Activated T-helper 1 cell treated with anti-CD3 and anti-CD28 coated beads, Interleukin-2, amount 50 U/mL, for 16 hours (primary cell): ENCODE results near the gene APOBEC3H.

Experiments
- DNase-seq, 2 donors: peaks; one replicate each; pipeline ENCODE4 v3.0.0-alpha.2; 2020; ENCODE audit warnings: low read depth in 1 of 2, low spot score in 1 of 2

Gene APOBEC3H

DNA sequence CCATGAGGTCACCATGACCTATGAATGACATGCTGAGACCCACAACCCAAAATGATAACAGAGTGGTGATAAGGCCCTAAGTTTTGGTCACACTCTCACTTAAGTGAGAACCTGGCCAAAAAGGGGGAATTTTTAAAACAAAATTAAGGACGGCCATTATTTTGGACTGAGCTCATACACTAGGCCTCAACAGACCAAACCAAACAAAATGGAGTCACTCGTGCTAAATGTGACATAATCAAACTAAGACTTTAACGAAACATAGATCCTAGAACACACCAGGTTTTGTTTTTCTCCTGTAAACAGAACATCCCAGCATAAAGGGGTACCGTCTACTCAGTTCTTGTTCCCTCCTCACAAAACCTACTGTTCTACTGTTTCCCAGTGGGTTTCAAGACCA lies 11.4 kb downstream of the APOBEC3H start:
- no peak for DNase-seq

DNA sequence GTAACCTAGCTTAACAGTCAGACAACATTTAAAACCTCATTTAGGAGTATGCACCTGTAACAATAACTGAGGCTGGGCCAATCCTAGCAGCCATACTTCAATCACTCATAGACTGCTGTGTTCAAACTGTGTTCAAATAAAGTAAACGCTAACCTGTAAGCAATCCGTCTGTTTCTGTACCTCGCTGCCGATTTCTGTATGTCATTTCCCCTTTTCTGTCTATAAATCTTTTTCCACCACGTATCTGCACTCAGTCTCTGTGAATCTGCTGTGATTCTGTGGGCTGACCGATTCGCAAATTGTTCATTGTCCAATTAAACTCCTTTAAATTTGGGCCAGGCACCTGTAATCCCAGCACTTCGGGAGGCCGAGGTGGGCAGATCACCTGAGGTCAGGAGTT lies 12.3 kb downstream of the APOBEC3H start:
- no peak for DNase-seq

DNA sequence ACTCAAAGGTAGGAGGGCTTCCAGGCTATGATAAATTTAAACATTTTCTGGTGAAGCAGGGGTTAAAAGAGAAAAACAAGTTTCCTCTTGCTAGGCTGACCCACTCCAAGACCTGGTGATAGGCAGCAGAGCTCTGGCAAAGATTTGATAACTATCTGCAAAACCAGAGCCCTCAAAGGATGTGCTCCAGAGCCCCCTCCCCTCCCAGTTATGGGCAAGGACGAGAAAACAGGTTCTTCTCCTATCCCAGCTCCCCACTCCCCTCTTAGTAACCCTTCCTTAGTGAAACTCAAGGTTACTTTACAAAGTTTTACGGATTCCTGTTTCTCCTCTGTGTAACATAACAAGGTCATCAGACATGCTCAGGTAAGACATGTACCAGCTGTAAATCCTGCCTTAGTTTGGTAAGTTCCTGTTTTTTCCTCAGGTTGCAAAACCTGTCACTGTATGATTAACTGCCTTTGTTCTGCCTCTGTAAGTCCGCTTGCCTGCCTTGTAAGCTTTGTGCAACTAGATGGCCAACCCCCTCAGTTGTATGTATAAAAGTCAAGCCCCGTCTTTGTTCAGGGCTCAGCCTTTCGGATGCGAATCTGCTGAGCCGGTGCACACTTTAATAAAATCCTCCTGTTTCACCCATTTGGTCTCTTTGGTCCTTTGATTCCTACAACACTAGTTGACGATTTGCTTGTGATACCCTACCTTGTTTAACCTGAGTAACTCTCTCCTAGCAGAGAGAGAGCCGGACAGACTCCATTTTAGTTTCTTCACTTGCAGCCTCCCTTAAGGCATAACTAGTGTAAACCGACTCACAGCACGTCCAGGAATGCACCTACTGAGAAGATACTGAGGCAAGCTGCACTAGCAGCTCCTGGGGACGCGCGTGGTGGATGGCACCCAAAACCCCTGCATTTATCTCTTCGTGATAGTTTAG lies 13.9 kb downstream of the APOBEC3H start:
- DNase-seq = no peak

DNA sequence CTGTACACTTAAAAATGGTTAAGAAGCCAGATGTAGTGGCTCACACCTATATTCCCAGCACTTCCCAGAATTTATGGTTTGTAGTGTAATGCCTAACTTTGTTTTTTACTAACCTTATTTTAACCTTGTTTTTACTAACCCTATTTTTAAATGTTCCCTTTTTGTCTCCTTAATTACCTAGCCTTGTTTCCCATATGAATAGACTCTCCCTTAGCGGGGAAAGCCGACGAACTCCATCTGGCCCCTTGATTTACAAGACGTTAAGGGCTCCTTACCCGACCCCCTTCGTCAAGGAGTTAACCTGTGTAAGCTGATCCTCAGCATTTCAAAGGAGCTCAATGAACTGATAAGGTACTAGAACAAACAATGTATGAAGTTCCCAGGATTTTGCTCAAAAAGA lies 17.1 kb downstream of the APOBEC3H start:
- no peak for DNase-seq

DNA sequence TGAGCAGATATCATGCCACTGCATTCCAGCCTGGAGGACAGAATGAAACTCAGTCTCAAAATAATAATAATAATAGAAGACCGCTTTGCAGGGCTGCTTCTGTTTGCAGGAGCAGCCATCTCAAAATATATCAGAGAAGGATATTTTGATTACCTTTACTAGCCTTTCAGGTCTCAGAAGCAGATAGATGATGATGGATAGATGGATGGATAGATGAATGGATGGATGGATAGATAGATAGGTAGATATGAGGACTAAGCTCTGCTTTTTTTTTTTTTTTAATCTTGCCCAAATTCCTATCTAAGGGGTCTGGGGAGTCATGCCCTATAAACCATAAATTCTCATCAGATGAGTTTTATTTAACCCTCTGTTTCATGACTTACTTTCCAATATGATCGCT lies 18.5 kb downstream of the APOBEC3H start:
- DNase-seq = no peak

DNA sequence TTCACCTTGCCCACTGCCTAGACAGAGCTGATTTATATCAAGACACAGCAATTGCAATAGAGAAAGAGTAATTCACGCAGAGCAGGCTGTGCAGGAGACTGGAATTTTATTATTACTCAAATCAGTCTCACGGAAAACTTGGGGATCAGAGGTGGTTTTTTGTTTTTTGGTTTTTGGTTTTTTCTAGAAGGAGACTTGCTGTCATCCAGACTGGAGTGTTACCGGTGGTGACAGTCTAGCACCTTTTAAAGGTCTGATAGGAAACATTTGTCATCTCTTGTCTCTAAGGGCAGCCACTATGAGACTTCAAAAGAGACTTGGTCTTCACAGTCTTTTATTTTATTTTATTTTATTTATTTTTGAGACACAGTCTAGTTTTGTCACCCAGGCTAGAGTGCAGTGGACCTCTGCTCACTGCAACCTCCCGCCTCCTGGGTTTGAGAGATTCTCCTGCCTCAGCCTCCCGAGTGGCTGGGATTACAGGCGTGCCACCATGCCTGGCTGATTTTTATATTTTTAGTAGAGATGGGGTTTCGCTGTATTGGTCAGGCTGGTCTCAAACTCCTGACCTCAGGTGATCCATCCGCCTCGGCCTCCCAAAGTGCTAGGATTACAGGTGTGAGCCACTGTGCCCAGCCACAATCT lies 19.1 kb downstream of the APOBEC3H start:
- no peak for DNase-seq

DNA sequence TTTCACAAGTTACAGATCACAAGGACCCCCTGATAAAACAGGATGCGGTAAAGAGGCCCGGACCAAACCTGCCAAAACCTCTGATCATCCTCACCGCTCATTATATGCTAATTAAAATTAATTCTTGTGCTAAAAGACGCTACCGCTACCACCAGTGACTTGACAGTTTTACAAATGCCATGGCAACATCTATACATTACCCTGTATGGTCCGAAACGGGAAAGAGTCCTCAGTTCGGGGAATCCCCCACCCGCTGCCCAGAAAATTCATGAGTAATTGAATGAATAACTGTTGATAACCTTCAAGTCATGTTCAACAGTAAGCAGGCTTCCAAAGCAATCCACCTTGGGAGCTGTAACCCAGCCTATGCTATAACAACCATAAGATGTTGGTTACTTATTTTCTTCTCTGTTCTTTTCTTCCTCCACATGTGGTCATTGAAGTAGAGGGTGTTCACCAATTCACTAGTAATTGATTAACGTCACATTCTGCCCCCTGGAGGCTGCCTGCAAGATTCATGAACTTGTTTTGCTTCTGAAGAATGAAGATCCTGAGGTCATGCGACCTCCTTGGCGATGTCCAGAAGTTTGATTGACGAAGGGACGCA lies 20.6 kb downstream of the APOBEC3H start:
- DNase-seq = peak; percentile 45 to 46

DNA sequence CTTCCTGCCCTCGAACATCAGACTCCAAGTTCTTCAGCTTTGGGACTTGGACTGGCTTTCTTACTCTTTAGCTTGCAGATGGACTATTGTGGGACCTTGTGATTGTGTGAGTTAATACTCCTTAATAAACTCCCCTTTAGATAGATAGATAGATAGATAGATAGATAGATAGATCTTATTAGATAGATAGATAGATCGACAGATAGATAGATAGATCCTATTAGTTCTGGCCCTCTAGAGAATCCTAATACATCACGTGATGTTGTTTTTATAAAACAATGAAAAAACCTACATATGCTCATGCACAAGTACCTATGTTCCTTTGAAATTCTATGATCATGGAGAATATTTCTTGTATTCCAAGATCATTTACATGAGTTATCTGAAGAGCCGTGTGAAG lies 23.9 kb downstream of the APOBEC3H start:
- no peak for DNase-seq

DNA sequence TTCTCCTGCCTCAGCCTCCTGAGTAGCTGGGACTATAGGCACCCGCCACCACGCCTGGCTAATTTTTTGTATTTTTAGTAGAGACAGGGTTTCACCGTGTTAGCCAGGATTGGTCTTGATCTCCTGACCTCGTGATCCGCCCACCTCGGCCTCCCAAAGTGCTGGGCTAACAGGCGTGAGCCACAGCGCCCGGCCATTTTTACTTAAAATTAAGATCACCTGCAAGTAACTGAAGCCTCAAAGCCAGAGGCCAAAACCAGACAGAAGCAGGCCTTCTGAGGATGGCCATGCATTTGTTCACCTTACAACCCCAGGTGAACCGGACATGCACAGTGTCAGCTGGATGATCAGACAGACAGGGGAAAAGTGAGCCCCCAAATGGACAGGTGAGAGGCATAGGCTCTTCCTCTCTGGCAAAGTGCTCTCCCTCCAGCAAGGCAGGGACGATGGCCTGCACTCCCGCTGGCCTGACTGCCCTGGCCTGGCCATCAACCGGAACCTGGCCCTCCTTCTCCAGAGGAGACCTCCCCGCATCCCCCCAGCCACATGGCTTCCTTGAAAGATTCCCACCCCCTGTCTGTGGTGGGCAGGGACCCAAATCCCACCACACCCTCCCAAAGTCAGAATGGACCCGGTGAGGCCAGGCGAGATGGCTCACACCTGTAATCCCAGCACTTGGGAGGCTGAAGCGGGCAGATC lies 25.9 kb downstream of the APOBEC3H start:
- no peak for DNase-seq

DNA sequence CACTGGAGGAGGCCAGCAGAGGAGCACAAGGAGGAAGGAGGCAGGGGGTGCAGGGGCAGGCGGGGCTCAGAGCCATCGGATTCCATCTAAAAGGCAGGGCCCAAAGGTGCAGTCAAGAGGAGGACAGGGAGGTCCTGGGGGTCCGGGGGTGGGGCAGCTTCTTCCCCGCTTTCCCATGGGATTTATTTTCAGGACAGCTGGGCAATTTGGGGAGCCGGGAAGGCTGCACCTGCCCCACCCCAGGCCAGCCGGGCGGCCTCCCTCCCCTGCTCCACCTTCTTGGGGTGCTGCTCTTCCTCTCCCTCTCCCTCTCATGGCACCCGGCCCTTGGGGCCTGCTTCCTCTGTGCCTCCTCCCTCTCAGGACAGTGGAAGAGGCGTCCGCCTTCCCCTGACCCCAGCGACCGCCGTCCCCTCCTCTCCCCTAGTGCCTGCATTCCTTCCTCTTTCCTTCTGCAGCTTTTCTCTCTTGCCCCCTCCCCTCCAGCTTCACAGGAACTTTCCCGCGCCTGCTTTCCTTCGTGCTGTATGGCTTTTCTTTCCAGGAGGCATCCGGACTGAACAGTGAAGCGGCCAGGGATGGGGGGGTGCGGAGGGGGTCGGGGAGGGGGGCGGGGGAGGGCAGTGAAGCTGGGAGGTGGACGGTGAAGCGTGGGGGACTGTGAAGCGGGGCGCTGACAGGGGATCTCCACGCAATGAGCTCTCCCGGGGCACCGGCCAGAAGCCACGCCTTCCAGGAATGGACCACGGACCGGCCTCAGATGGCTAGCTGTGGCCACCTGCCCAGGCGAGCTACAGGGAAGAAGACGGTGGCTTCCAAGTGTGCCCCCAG lies 26.9 kb downstream of the APOBEC3H start:
- no peak for DNase-seq

DNA sequence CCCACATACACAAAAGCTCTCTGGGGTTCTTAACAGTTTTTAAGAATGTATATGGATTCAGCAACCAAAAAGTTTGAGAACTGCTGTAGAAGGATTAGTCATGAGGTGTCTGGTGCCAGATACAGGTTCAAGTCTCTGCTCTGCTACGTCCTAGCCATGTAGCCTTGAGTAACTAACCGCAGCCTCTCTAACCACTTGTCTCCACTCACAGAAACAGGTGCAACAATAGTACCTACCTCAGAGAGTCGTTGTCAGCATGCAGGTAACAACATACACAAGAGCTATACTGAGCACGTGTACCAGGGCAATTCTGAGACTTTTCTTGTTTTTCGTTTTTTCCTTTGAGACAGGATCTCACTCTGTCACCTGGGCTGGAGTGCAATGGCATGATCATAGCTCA lies 28.6 kb downstream of the APOBEC3H start:
- no peak for DNase-seq

DNA sequence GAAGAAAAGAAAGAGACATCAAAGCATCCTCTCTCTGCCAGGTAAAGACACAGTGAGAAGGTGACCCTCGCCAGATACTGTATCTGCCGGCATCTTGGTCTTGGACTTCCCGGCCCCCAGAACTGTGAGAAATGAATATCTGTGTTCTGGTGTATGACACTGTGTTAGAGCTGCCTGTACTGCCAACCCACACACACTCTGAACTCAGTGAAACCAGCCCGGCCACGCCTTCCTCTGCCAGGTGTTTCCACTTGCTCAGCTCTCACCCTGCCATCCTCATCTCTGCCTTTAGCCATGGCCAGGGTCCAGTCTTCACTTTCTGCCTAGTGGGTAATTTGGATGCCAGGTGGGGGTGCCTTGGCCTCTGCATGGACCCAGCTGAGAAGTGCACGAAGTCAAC lies 31.5 kb downstream of the APOBEC3H start:
- no peak for DNase-seq

DNA sequence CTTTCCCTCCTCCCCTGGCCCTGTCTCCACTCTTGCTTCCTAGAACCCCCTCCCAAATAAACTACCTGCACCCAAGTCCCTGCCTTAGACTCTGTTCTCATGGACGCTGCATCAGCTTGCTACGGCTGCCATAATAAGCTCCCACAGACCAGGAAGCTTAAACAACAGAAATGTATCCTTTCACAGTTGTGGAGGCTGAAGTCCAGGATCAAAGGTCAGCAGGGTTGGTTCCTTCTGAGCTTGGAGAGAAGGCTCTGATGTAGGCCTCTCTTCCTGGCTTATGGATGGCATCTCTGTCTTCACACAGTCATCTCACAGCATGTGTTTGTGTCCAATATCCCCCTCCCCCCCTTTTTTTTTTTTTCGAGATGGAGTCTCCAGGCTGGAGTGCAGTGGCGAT lies 32.0 kb downstream of the APOBEC3H start:
- DNase-seq = no peak

DNA sequence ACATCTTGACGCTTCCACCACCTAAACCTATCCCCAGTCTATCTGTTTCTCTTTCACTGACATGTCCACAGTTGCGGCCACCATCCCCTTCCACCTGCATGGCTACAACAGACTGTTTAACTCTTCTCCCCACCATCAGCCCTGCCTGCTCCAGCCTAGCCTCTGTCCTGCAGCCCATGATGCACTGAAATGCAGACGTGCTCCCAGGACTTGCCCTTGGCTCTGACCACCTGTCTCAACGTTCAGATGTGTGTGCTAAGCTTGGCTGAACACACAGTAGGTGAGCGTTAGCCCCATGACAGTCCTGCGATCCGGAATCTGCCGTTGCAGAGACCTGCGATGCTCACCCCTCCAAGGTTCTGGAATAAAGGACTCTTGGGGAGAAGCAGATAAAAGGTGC lies 32.7 kb downstream of the APOBEC3H start:
- DNase-seq = no peak

DNA sequence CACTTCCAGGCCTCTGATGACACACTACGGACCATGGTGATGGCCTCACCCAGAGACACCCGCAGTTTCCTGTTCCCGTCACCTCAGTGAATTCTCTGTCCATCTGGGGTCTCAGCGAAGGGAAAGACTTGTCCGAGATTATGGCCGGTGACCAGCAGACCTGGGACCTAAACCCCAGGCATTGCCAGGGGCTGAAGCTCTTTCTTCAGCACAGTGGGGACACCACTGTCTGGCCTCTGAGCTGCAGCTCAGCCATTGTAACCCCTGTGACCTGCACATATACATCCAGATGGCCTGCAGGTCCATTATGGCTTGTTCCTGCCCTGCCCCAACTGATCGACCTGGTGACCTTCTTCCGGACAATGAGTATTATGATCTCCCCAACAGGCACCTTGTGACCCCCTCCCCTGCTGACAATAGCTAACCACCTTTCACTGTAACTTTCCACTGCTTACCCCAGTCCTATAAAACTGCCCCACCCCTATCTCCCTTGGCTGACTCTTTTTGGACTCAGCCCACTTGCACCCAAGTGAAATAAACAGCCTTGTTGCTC lies 33.2 kb downstream of the APOBEC3H start:
- DNase-seq = no peak

DNA sequence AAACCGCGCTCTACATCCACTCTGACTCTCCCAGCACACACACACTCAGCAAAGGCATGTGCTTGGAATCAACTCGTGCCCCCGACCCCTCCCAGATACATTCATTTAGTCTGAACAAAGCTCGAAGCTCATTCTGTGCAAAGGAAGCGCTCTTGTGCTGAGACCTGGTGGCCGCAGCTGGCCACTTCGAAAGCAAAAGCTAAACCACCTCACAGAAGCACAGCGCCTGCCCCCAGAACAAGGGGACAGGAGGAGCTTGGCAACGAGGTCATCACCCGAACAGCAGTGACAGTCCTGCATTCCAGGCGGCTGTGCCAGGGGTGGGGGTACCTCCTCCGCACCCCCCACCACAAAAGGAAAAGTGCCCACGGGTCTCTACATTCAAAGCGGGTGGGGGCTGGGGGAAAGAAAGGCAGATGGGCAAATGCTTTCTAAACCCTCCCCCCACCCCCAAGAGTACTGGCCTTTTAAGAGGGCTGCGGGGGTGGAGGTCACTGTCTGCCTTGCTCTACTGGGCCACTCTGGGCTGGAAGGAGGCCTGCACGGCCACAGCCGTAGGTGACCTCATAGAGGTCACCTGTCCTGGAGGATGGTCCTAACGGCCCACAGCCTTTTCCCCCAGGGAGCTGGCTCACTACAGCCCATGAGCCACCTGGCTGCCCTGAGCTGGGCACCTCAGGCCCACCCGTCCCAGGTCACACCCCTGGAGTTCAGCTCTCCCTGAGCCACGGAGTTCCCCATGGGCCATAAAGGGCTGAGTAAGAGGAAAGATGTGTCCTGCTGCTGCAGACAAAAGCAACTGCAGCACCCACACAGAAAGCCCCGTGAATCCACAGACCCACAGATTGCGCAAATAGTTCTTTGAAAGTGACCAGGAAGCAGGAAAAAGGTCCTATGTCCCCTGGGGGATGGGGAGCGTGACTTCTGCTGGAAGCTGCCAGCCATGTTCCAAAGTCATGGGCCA lies 34.1 kb downstream of the APOBEC3H start:
- no peak for DNase-seq

DNA sequence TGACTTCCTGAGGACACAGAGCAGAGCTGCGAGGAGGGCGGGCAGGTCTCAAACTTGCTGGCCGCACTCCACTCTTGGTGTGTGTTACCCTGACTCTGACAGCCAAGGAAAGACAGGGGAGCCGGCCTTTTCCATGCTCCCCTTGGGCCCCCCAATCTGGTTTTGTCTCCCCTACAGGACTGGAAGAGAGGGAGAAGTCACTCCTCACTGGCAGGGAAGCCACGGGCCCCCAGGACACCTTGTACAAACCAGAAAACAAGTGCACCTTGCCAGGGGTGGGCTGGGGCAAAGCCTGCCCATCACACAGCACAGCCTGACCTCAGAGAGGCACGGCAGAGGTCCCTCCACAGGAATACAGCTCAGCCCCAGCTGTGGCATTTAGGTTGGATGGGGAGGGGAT lies 35.2 kb downstream of the APOBEC3H start:
- no peak for DNase-seq

DNA sequence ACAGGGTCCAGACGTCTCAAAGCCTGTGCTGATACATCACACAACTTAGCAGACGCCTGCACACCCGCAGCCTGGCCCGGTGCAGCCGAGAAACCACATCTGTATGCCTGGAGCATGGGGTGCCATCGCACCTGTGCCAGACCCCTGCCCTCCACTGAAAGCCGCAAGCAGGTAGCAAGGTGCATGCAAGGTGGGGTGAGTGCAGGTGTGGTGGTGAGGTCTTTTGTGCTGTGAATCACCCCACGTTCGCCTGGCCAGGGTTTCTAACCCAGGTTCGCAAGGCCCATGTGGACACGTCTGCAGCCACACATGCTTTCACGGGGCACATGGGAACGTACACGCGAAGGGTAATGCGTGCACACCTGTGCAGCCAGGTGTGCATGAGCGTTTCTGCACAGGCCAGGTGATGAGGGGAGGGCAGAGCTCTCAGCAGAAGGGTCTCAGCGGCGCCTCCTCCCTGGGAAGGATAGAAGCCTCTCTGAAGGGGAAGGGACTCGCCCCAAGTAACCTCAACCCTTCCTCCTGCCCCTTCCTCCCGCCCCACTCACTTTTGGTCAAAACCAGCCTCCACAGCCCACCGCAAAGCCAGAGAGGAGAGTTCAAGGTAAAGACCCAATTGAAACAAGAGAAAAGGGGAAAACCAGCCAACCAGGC lies 36.0 kb downstream of the APOBEC3H start:
- no peak for DNase-seq

DNA sequence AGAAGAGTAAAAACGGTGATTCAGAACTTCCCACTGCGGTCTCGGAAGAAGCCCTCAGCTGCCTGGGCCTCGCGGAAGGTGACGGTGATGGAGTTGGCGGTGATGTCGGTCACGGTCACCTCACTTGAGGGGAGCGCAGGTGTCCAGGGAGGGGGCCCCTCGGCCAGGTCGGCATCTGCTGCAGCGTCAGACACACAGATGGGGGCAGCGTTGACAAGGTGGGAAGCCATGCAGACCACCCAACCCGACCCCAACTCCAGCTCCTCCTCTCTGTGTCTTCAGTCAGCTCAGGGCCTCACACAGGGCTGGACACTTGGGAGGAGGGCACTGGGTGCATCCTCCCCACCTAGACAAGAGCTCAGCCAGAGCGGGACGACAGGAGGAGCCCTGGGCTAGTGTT lies 36.8 kb downstream of the APOBEC3H start:
- DNase-seq = no peak
